ENCODE measurements around the gene MINK1.
"Not testable (repeated sequence)": the region's sequence is repeated elsewhere in the genome, so short reads cannot be mapped to it uniquely, and the experiment has no call there.

Gene MINK1

DNA sequence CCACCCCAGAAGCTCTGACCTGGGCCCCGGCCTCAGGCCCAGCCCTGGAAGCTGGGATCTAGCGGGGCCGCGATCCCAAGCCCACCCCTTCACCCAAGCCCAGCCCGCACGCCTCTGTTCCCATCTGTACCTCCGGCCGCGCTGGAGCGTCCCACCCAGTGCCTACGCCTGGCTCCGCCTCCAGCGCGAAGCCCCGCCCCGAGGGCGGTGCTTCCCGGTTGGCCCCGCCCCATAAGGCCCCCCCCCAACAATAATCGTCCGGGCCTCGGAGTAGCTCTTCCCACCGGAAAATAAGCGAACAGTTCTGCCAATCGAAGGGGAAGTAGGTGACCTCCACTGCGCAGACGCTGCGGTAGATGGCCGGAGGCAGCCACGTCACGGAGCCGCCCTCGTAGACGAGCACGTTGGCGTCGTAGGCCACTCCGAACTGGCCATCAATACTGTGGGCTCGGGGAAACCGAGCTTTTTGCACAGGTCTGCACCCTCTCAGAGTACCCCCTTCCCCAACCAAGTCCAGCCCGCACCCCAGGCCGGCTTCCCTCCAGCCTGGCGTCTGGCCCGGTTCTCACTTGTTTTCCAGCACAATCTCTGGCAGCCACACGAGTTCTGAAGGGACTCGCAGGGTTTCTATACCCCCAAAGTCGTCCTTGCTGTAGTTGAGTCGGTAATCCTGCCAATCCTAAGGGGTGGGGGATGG, 68.7 kb downstream of the MINK1 start:
- peak overlapping the region; percentile 93 for H3K4me3 Mint-ChIP-seq
- no peaks in the 10 kb centered on the region for H3K27me3 Mint-ChIP-seq
- H3K4me1 Mint-ChIP-seq (ENCODE audit: low read depth) = peaks cover 36% of the 10 kb centered on the region
- peak overlapping the region; percentile 10 for H3K27ac Mint-ChIP-seq
- no peaks in the 10 kb centered on the region for H3K36me3 Mint-ChIP-seq
- no peaks in the 10 kb centered on the region for H3K9me3 Mint-ChIP-seq (ENCODE audit: low read depth)

DNA sequence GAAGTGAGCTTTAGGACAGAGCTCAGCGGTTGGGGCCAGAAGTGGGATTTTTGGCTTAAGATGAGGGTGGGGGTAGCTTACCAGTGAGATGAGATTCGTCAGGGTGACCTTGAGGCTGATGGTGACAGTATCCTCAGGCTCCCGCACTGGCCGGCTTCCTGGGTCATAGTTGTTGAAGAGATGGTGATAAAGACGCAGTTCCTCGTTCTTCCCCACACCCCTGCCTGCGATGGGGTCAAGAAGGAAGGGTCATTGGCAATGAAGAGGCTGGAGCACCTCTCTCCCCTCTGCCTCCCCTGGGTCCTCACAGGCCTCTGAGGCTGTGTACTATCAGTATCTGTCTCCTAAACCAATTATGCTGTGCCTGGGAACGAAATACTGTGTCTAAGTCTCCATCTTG, 69.4 kb downstream of the MINK1 start:
- Mint-ChIP-seq H3K4me3 (peak overlapping the region; percentile 46), H3K4me1 (ENCODE audit: low read depth) (peaks cover 36% of the 10 kb centered on the region), H3K9me3 (ENCODE audit: low read depth) (no peaks in the 10 kb centered on the region), H3K27me3 (no peaks in the 10 kb centered on the region), H3K27ac (peak overlapping the region; percentile 24), H3K36me3 (no peaks in the 10 kb centered on the region)

- no peaks in the 10 kb centered on the region for H3K9me3 Mint-ChIP-seq (ENCODE audit: low read depth)
- H3K27ac Mint-ChIP-seq = peak within 1 kb of the TSS; percentile 24
- peak within 1 kb of the TSS; percentile 68 for H3K4me3 Mint-ChIP-seq
- no peaks in the 10 kb centered on the region for H3K36me3 Mint-ChIP-seq
- H3K4me1 Mint-ChIP-seq (ENCODE audit: low read depth) = peaks cover 34% of the 10 kb centered on the region
- no peaks in the 10 kb centered on the region for H3K27me3 Mint-ChIP-seq
Observed at GRCh38 chr17:4903051-4903818, 70.1 kb downstream of the MINK1 start, which contains the start of gene CHRNE. TSS of gene CHRNE (minus strand) at chr17:4903098. CDS start at chr17:4903063, 35 bp downstream.

GRCh38 chr17:4906642-4907041, 73.5 kb downstream of the MINK1 start:
- not testable (repeated sequence) for H3K4me3 Mint-ChIP-seq; H3K27me3 Mint-ChIP-seq; H3K36me3 Mint-ChIP-seq; H3K27ac Mint-ChIP-seq; H3K9me3 Mint-ChIP-seq (ENCODE audit: low read depth)
- H3K4me1 Mint-ChIP-seq (ENCODE audit: low read depth) = peaks cover 22% of the 10 kb centered on the region

GRCh38 chr17:4908301-4908700, 75.2 kb downstream of the MINK1 start:
- Mint-ChIP-seq H3K9me3 (ENCODE audit: low read depth) (no peaks in the 10 kb centered on the region), H3K36me3 (no peaks in the 10 kb centered on the region), H3K4me3 (no peak overlapping the region), H3K27ac (no peak overlapping the region), H3K4me1 (ENCODE audit: low read depth) (peaks cover 9% of the 10 kb centered on the region), H3K27me3 (no peaks in the 10 kb centered on the region)

DNA sequence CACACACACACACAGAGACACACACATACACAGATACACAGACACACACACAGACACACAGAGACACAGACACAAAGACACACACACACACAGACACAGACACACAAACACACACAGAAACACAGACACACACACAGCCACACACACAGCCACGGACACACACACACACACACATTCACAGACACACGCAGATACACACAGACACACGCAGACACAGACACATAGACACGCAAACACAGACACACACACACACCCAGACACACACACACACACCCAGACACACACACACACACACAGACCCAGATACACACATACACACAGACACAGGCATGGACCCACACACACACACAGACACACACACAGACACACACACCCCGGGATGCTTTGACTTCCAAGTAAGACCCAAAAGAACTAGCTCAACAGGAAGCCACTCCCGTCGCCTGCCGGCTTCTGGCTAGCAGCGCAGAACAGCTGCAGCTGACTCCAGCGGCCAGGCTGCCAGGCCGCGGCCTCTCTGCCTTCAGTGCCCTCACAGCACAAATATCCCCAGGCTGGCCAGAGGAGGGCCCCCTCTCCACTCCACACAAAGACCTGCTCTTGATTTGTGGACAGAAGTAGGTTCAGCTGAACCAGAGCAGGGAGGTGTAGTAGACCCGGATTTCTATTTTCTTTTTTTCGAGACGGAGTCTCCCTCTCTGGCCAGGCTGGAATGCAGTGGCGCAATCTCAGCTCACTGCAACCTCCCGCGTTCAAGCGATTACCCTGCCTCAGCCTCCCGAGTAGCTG, 75.8 kb downstream of the MINK1 start:
- no peak overlapping the region for H3K4me3 Mint-ChIP-seq
- no peaks in the 10 kb centered on the region for H3K27me3 Mint-ChIP-seq
- H3K4me1 Mint-ChIP-seq (ENCODE audit: low read depth) = peaks cover 5% of the 10 kb centered on the region
- H3K9me3 Mint-ChIP-seq (ENCODE audit: low read depth) = no peaks in the 10 kb centered on the region
- no peak overlapping the region for H3K27ac Mint-ChIP-seq
- H3K36me3 Mint-ChIP-seq = no peaks in the 10 kb centered on the region

DNA sequence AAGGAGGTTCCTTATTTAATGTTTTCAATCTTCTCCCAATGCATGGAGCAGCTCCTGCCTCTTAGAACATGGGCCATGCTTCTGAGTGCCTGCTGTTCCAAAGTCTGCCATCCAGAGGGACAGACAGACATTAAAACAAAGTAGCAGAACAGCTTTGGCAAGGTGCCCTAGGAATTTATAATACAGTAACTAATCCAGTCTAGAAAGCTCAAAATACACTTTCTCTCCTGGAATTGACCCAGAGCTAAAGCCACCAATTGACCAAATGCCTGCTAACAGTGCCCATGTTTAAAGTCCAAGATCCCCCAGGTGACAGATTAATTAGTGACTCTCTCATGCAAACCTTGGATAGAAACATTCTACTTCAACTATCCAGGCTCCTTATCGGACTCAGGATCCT, 80.9 kb downstream of the MINK1 start:
- Mint-ChIP-seq H3K27me3 (no peaks in the 10 kb centered on the region), H3K4me3 (no peak overlapping the region), H3K4me1 (ENCODE audit: low read depth) (peaks cover 2% of the 10 kb centered on the region), H3K36me3 (no peaks in the 10 kb centered on the region), H3K27ac (no peak overlapping the region), H3K9me3 (ENCODE audit: low read depth) (no peaks in the 10 kb centered on the region)

GRCh38 chr17:4914551-4914950, 81.4 kb downstream of the MINK1 start:
- H3K9me3 Mint-ChIP-seq (ENCODE audit: low read depth); H3K27me3 Mint-ChIP-seq; H3K4me3 Mint-ChIP-seq; H3K4me1 Mint-ChIP-seq (ENCODE audit: low read depth); H3K36me3 Mint-ChIP-seq; H3K27ac Mint-ChIP-seq: not testable (repeated sequence)

DNA sequence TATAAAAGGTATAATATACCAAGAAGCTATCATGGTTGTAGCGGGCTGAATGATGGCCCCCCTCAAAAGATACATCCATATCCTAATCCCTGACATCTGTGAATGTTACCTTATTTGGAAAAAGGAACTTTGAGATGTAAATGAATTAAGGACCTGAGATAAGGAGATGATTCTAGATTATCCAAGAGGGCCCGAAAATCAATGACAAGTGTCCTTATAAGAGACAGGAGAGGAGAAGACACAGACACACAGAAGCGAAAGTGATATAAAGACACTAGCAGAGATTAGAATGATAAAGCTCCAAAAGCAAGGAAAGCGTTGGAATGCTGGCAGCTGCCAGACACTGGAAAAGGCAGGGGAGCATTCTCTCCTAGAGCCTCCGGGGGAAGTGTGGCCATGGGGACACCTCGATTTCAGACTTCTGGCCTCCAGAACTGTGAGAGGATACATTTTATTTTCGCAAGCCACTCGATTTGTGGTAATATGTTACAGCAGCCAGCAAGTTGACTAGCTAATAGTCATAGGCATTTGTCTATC, 86.4 kb downstream of the MINK1 start:
- H3K4me3 Mint-ChIP-seq = no peak overlapping the region
- H3K9me3 Mint-ChIP-seq (ENCODE audit: low read depth) = no peaks in the 10 kb centered on the region
- H3K27me3 Mint-ChIP-seq = no peaks in the 10 kb centered on the region
- H3K4me1 Mint-ChIP-seq (ENCODE audit: low read depth) = peaks cover 2% of the 10 kb centered on the region
- H3K36me3 Mint-ChIP-seq = no peaks in the 10 kb centered on the region
- H3K27ac Mint-ChIP-seq = no peak overlapping the region

DNA sequence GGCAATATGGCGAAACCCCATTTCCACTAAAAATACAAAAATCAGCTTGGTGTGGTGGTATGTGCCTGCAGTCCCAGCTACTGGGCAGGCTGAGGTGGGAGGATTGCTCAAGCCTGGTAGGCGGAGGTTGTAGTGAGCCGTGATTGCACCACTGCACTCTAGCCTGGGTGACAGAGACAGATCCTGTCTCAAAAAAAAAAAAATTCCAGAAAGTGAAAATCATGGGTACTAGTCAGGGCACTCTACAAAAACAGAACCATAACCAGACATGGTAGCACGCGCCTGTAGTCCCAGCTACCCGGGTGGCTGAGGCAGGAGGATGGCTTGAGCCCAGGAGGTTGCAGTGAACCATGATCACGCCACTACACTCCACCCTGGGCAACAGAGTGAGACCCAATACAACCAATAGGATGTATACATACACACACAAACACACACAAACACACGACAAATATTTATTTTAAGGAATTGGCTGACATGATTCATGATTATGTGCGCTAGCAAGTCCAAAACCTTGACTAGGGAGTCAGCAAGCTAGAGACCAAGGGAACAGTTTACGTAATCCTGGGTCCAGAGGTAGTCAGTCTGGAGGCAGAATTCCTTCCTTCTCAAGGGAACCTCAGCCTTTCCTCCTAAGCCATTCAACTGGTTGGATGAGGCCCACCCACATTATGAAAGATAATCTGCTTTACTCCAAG, 87.4 kb downstream of the MINK1 start:
- Mint-ChIP-seq H3K4me1 (ENCODE audit: low read depth) (peaks cover 2% of the 10 kb centered on the region), H3K4me3 (no peak overlapping the region), H3K36me3 (no peaks in the 10 kb centered on the region), H3K27ac (no peak overlapping the region), H3K9me3 (ENCODE audit: low read depth) (no peaks in the 10 kb centered on the region), H3K27me3 (no peaks in the 10 kb centered on the region)

GRCh38 chr17:4921320-4921719, 88.2 kb downstream of the MINK1 start:
- Mint-ChIP-seq H3K9me3 (ENCODE audit: low read depth) (no peaks in the 10 kb centered on the region), H3K4me1 (ENCODE audit: low read depth) (peaks cover 2% of the 10 kb centered on the region), H3K27ac (no peak overlapping the region), H3K4me3 (no peak overlapping the region), H3K27me3 (no peaks in the 10 kb centered on the region), H3K36me3 (no peaks in the 10 kb centered on the region)

DNA sequence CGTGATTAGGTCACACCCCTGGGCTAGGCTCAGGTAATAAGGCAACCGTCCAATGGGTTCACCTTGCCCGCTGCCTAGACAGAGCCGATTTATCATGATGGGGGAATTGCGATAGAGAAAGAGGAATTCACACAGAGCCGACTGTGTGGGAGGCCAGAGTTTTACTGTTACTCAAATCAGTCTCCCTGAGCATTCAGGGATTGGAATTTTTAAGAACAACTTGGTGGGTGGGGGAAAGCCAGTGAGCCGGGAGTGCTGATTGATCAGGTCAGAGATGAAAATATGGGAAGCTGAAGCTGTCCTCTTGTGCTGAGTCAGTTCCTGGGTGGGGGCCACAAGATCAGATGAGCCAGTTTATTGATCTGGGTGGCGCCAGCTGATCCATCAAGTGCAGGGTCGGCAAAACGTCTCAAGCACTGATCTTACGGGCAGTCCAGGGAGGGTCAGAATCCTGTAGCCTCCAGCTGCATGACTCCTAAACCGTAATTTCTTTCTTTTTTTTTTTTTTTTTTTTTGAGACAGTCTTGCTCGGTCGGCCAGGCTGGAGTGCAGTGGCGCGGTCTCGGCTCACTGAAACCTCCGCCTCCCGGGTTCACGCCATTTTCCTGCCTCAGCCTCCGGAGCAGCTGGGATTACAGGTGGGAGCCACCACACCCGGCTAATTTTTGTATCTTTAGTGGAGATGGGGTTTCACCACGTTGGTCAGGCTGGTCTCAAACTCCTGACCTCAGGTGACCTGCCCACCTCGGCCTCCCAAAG, 93.6 kb downstream of the MINK1 start:
- not testable (repeated sequence) for H3K36me3 Mint-ChIP-seq; H3K4me1 Mint-ChIP-seq (ENCODE audit: low read depth); H3K9me3 Mint-ChIP-seq (ENCODE audit: low read depth); H3K27me3 Mint-ChIP-seq; H3K4me3 Mint-ChIP-seq; H3K27ac Mint-ChIP-seq

- Mint-ChIP-seq H3K27ac (no peak overlapping the region), H3K4me1 (ENCODE audit: low read depth) (peaks cover 5% of the 10 kb centered on the region)
Observed at GRCh38 chr17:4928881-4929280, 95.7 kb downstream of the MINK1 start.

GRCh38 chr17:4931963-4932362, 98.8 kb downstream of the MINK1 start, which contains the start of gene GP1BA:
TSS of gene GP1BA (plus strand) at chr17:4932277. CDS start at chr17:4932605, 328 bp downstream.
- H3K4me3 Mint-ChIP-seq = no peak within 1 kb of the TSS
- no peaks in the 10 kb centered on the region for H3K9me3 Mint-ChIP-seq (ENCODE audit: low read depth)
- peaks cover 3% of the 10 kb centered on the region for H3K36me3 Mint-ChIP-seq
- peaks cover 19% of the 10 kb centered on the region for H3K4me1 Mint-ChIP-seq (ENCODE audit: low read depth)
- H3K27ac Mint-ChIP-seq = no peak within 1 kb of the TSS
- H3K27me3 Mint-ChIP-seq = no peaks in the 10 kb centered on the region

More at GRCh38 chr17:4928881-4929280, 95.7 kb downstream of the MINK1 start:
- Mint-ChIP-seq H3K27me3 (no peaks in the 10 kb centered on the region), H3K36me3 (peaks cover 3% of the 10 kb centered on the region), H3K9me3 (ENCODE audit: low read depth) (no peaks in the 10 kb centered on the region), H3K4me3 (no peak overlapping the region)

Data from activated naive CD8-positive, alpha-beta T cell (primary cell).